NCI-H1436 (cell line): ENCODE data around the gene GRIK3.

Experiments used
- DNase-seq: peaks from one replicate; lab custom pipeline; 2025; lab: John Stamatoyannopoulos, UW

The GRIK3 gene

GRCh38 chr1:36765785-36766300, 268.5 kb downstream of the GRIK3 start:
- DNase-seq: no peak

- no peak for DNase-seq
Observed at GRCh38 chr1:36764798-36765197, 269.5 kb downstream of the GRIK3 start.

- no peak for DNase-seq
Observed at GRCh38 chr1:36763771-36764170, 270.5 kb downstream of the GRIK3 start.

GRCh38 chr1:36762174-36762573, 272.1 kb downstream of the GRIK3 start:
- no peak for DNase-seq

GRCh38 chr1:36761113-36761512, 273.2 kb downstream of the GRIK3 start:
- DNase-seq: no peak

GRCh38 chr1:36760081-36760480, 274.2 kb downstream of the GRIK3 start:
- no peak for DNase-seq

GRCh38 chr1:36759355-36759754, 275.0 kb downstream of the GRIK3 start:
- DNase-seq: no peak

- no peak for DNase-seq
Observed at GRCh38 chr1:36755303-36756230, 278.7 kb downstream of the GRIK3 start.

- DNase-seq: no peak
Observed at GRCh38 chr1:36754366-36754765, 279.9 kb downstream of the GRIK3 start.

GRCh38 chr1:36753451-36753850, 280.9 kb downstream of the GRIK3 start:
- DNase-seq: no peak

- DNase-seq: no peak
Observed at GRCh38 chr1:36752891-36753361, 281.4 kb downstream of the GRIK3 start.

GRCh38 chr1:36752431-36752830, 281.9 kb downstream of the GRIK3 start:
- DNase-seq: no peak

GRCh38 chr1:36751525-36751924, 282.8 kb downstream of the GRIK3 start:
- DNase-seq: no peak

- DNase-seq: no peak
Observed at GRCh38 chr1:36748466-36748865, 285.8 kb downstream of the GRIK3 start.
